H1 (cell line): Measurements from ENCODE around the gene PTPRCAP. TPM values are rescaled to one million over a fixed set of nuclear protein-coding genes. Genes with fewer than 3 reads are reported as not detected.

Source experiments
- CTCF ChIA-PET: fragments of 300-600 bp; sonication (Branson Sonifier 250); formaldehyde crosslinking; loops from one replicate; lab custom pipeline; 2021; ENCODE audit not compliant: partially characterized antibody; lab: Charles Lee
- POLR2A ChIA-PET: fragments of 300-600 bp; sonication (Branson Sonifier 250); formaldehyde crosslinking; loops from one replicate; lab custom pipeline; 2021; ENCODE audit warnings: inconsistent platforms; ENCODE audit not compliant: partially characterized antibody; lab: Charles Lee
- DNase-seq, 2 experiments: peaks; one replicate each; pipeline versions ENCODE4 v3.0.0 to v3.0.0-alpha.2; 2010 to 2022; ENCODE audit warnings: low spot score in 2 of 2, low read depth in 1 of 2, mixed read lengths in 1 of 2
- FAIRE-seq: peaks from 2 replicates; lab custom pipeline; 2011; peaks lifted over from hg19 to GRCh38; lab: Jason Lieb, UNC
- H2AFZ ChIP-seq: 2 replicates; pipeline ENCODE4 v1.8.1; 2012; ENCODE audit warnings: low read length, inconsistent platforms
- H2AK5ac ChIP-seq: 2 replicates; pipeline ENCODE4 v1.6.1; 2013; ENCODE audit warnings: low read depth, low read length
- H2BK120ac ChIP-seq: replicated peaks from 2 replicates; pipeline ENCODE3; 2013; ENCODE audit warnings: low read depth, low read length, inconsistent platforms
- H2BK12ac ChIP-seq: 2 replicates; pipeline ENCODE4 v1.6.1; 2013; ENCODE audit warnings: low read depth, low read length
- H2BK15ac ChIP-seq: 2 replicates; pipeline ENCODE4 v1.6.1; 2013; ENCODE audit warnings: low read length
- H2BK20ac ChIP-seq: 2 replicates; pipeline ENCODE4 v1.6.1; 2013; ENCODE audit warnings: low read length
- H2BK5ac ChIP-seq: 2 replicates; pipeline ENCODE4 v1.6.1; 2013; ENCODE audit warnings: low read depth, low read length
- H3K14ac ChIP-seq: 2 replicates; pipeline ENCODE4 v1.6.1; 2013; ENCODE audit warnings: inconsistent platforms; ENCODE audit not compliant: insufficient read length
- H3K18ac ChIP-seq: 2 replicates; pipeline ENCODE4 v1.6.1; 2013; ENCODE audit warnings: low read length; ENCODE audit errors: extremely low read depth
- H3K23ac ChIP-seq: 2 replicates; pipeline ENCODE4 v1.6.1; 2013; ENCODE audit warnings: inconsistent platforms; ENCODE audit not compliant: insufficient read length
- H3K23me2 ChIP-seq: 2 replicates; pipeline ENCODE4 v1.6.1; 2013; ENCODE audit warnings: low read depth, low read length
- H3K27ac ChIP-seq: 2 replicates; pipeline ENCODE4 v1.6.1; 2011; ENCODE audit warnings: low read depth, low read length, inconsistent platforms
- H3K27me3 ChIP-seq, 4 experiments: replicated peaks in 1 of 4; 1 replicate in 1 of 4; 2 replicates in 3 of 4; pipeline versions ENCODE4 v1.6.1 to v1.8.1; 2011 to 2013; ENCODE audit warnings: low read length in 3 of 4, mild to moderate bottlenecking in 3 of 4, inconsistent platforms in 2 of 4, mixed read lengths in 2 of 4, moderate library complexity in 1 of 4; ENCODE audit not compliant: control insufficient read depth in 3 of 4, insufficient read depth in 3 of 4; ENCODE audit errors: extremely low read depth in 1 of 4
- H3K36me3 ChIP-seq, 4 experiments: 2 replicates each; pipeline versions ENCODE4 v1.6.1 to v1.8.1; 2011 to 2013; ENCODE audit warnings: mild to moderate bottlenecking in 4 of 4, low read length in 3 of 4, moderate library complexity in 2 of 4, control low read depth in 1 of 4, inconsistent platforms in 1 of 4; ENCODE audit not compliant: insufficient read depth in 4 of 4, control insufficient read depth in 2 of 4
- H3K4ac ChIP-seq: replicated peaks from 2 replicates; pipeline ENCODE3; 2013; ENCODE audit warnings: low read length, low read depth, mixed read lengths, inconsistent platforms; ENCODE audit not compliant: insufficient read length
- H3K4me1 ChIP-seq, 4 experiments: replicated peaks in 1 of 4; 1 replicate in 1 of 4; 2 replicates in 3 of 4; pipeline versions ENCODE4 v1.6.1 to v1.8.1; 2011 to 2013; ENCODE audit warnings: low read length in 3 of 4, inconsistent platforms in 2 of 4, mixed read lengths in 1 of 4; ENCODE audit not compliant: insufficient read depth in 4 of 4, control insufficient read depth in 3 of 4
- H3K4me2 ChIP-seq, 2 experiments: 2 replicates each; pipeline versions ENCODE4 v1.6.1 to v1.8.1; 2011 to 2013; ENCODE audit warnings: low read depth in 2 of 2, low read length in 2 of 2, control low read depth in 1 of 2, inconsistent platforms in 1 of 2, mild to moderate bottlenecking in 1 of 2; ENCODE audit not compliant: insufficient read depth in 1 of 2
- H3K4me3 ChIP-seq, 4 experiments: fragments of 200-600, 300-600 bp in 1 of 4; sonication (generic), shearing (Covaris generic), sonication (Bioruptor Twin) in 1 of 4; 2 replicates each; pipeline versions ENCODE4 v1.5.1 to v1.8.1; 2011 to 2016; ENCODE audit warnings: low read length in 4 of 4, low read depth in 3 of 4, control low read depth in 2 of 4, inconsistent platforms in 2 of 4, mild to moderate bottlenecking in 2 of 4, mixed read lengths in 1 of 4, moderate library complexity in 1 of 4; ENCODE audit not compliant: insufficient read depth in 2 of 4; ENCODE audit errors: extremely low read depth in 1 of 4
- H3K56ac ChIP-seq: replicated peaks from 2 replicates; pipeline ENCODE3; 2013; ENCODE audit warnings: low read depth, mild to moderate bottlenecking, mixed read lengths, low read length, inconsistent platforms; ENCODE audit not compliant: insufficient read length
- H3K79me1 ChIP-seq: 2 replicates; pipeline ENCODE4 v1.6.1; 2013; ENCODE audit warnings: low read depth, low read length, control low read depth
- H3K79me2 ChIP-seq, 2 experiments: 2 replicates each; pipeline versions ENCODE4 v1.6.1 to v1.8.1; 2012 to 2013; ENCODE audit warnings: low read length in 2 of 2, mild to moderate bottlenecking in 2 of 2, inconsistent platforms in 1 of 2; ENCODE audit not compliant: insufficient read depth in 2 of 2, control insufficient read depth in 1 of 2
- H3K9ac ChIP-seq, 4 experiments: replicated peaks in 1 of 4; 1 replicate in 1 of 4; 2 replicates in 3 of 4; pipeline versions ENCODE4 v1.6.1 to v1.8.1; 2011 to 2013; ENCODE audit warnings: low read depth in 3 of 4, low read length in 3 of 4, control low read depth in 2 of 4, mild to moderate bottlenecking in 2 of 4, moderate library complexity in 2 of 4, inconsistent platforms in 1 of 4; ENCODE audit errors: extremely low read depth in 1 of 4
- H3K9me3 ChIP-seq, 2 experiments: 2 replicates each; pipeline versions ENCODE4 v1.6.1 to v1.8.1; 2012 to 2013; ENCODE audit warnings: mild to moderate bottlenecking in 2 of 2, moderate library complexity in 2 of 2, control low read depth in 1 of 2, inconsistent platforms in 1 of 2, low read depth in 1 of 2, low read length in 1 of 2, mixed read lengths in 1 of 2; ENCODE audit not compliant: insufficient read depth in 2 of 2
- H4K20me1 ChIP-seq, 2 experiments: replicated peaks in 1 of 2; 2 replicates each; pipeline versions ENCODE3 to v1.8.1; 2011 to 2013; ENCODE audit warnings: inconsistent platforms in 2 of 2, low read length in 2 of 2, mild to moderate bottlenecking in 1 of 2; ENCODE audit not compliant: insufficient read depth in 2 of 2, control insufficient read depth in 1 of 2
- H4K5ac ChIP-seq: 2 replicates; pipeline ENCODE4 v1.6.1; 2013; ENCODE audit warnings: low read length, low read depth, mixed read lengths, inconsistent platforms; ENCODE audit not compliant: insufficient read length
- H4K8ac ChIP-seq: 2 replicates; pipeline ENCODE4 v1.8.0; 2013; ENCODE audit warnings: mild to moderate bottlenecking, moderate library complexity, low read length, inconsistent platforms; ENCODE audit not compliant: insufficient read depth; ENCODE audit errors: extremely low read depth
- H4K91ac ChIP-seq: replicated peaks from 2 replicates; pipeline ENCODE3; 2013; ENCODE audit warnings: low read length, mixed read lengths, inconsistent platforms; ENCODE audit not compliant: insufficient read length
- ASH2L ChIP-seq: fragments of 200-600, 300-600 bp; sonication (generic); IDR thresholded peaks from one replicate; pipeline ENCODE4 v1.7.1; 2017; ENCODE audit warnings: low read length
- ATF3 ChIP-seq: IDR thresholded peaks from 2 replicates; pipeline ENCODE4 v1.6.1; 2011; ENCODE audit warnings: low read depth, mild to moderate bottlenecking, low read length; ENCODE audit not compliant: insufficient read depth
- CBX8 ChIP-seq: fragments of 300-800, 300-1000 bp; sonication (generic); IDR thresholded peaks from 2 replicates; pipeline ENCODE4 v1.7.1; 2016; ENCODE audit warnings: low read depth, low read length, borderline replicate concordance
- EZH2 ChIP-seq: fragments of 200-600 bp; sonication (generic); IDR thresholded peaks from 2 replicates; pipeline ENCODE4 v1.7.1; 2012; ENCODE audit warnings: low read depth, mild to moderate bottlenecking, moderate library complexity, low read length, inconsistent platforms; ENCODE audit not compliant: severe bottlenecking
- GABPA ChIP-seq: IDR thresholded peaks from 2 replicates; pipeline ENCODE4 v1.6.1; 2011; ENCODE audit warnings: mild to moderate bottlenecking, low read length, moderate library complexity, borderline replicate concordance; ENCODE audit not compliant: insufficient read depth
- GTF2F1 ChIP-seq: IDR thresholded peaks from 2 replicates; pipeline ENCODE4 v1.6.1; 2012; ENCODE audit warnings: low read depth, low read length, improper control_type of control experiment, borderline replicate concordance
- JUN ChIP-seq: IDR thresholded peaks from 2 replicates; pipeline ENCODE4 v1.6.1; 2011; ENCODE audit warnings: low read depth, mild to moderate bottlenecking, improper control_type of control experiment, low read length
- KDM5A ChIP-seq: fragments of 200-600 bp; IDR thresholded peaks from 2 replicates; pipeline ENCODE4 v1.7.1; 2012; ENCODE audit warnings: mild to moderate bottlenecking, low read length, inconsistent platforms, mixed read lengths
- RAD21 ChIP-seq, 2 experiments: IDR thresholded peaks in 1 of 2; conservative IDR thresholded peaks in 1 of 2; 2 replicates each; pipeline ENCODE4 v1.6.1; 2011; ENCODE audit warnings: low read depth in 2 of 2, low read length in 2 of 2, improper control_type of control experiment in 1 of 2, inconsistent platforms in 1 of 2, mild to moderate bottlenecking in 1 of 2, moderate library complexity in 1 of 2
- SP4 ChIP-seq: IDR thresholded peaks from 2 replicates; pipeline ENCODE4 v1.6.1; 2012; ENCODE audit warnings: low read length, inconsistent platforms
- TAF1 ChIP-seq: IDR thresholded peaks from 2 replicates; pipeline ENCODE4 v1.6.1; 2011; ENCODE audit warnings: mild to moderate bottlenecking, low read depth, low read length
- TEAD4 ChIP-seq: IDR thresholded peaks from 2 replicates; pipeline ENCODE4 v1.6.1; 2012; ENCODE audit warnings: low read depth, low read length, inconsistent platforms, mixed read lengths
- WGBS, 2 experiments: shearing (Covaris generic) in 1 of 2; methylation state at CpG; one replicate each; pipeline versions ENCODE4 v1.1.6 to v1.1.7; 2013 to 2015; ENCODE audit warnings: low lambda C conversion rate in 2 of 2, mixed read lengths in 2 of 2, inconsistent platforms in 1 of 2, low coverage in 1 of 2, missing lambda C conversion rate in 1 of 2; ENCODE audit not compliant: insufficient replicate concordance in 2 of 2, insufficient coverage in 1 of 2, insufficient read length in 1 of 2; ENCODE audit errors: extremely low coverage in 1 of 2, missing lambda C conversion rate in 1 of 2; 5-methylcytosine and 5-hydroxymethylcytosine counted together
- polyA plus RNA-seq, 7 experiments: library from polyadenylated mRNA; depleted of rRNA in 3 of 7; stranded (reverse) in 5 of 7; unstranded in 2 of 7; fragments of >200 nt in 5 of 7; fragments of 200-250 nt in 2 of 7; gene quantifications; 1 replicate in 5 of 7; 2 replicates in 1 of 7; 4 replicates in 1 of 7; pipeline versions ENCODE4 v1.2.1 to v1.2.3, GENCODE V29; 2011 to 2013; ENCODE audit warnings: missing spikeins in 2 of 7, mixed read lengths in 2 of 7
- total RNA-seq: library from RNA; stranded (reverse); fragmentation: NEBNext Ultra II Directional; extraction: Animal tissue kit (Norgen Biotek cat#: 25700); gene quantifications from 2 replicates; pipeline ENCODE4 v1.2.1, GENCODE V29; 2021

Gene PTPRCAP
- total and polyA plus RNA-seq, 2 of the 8 experiments (the other 6 are each of a cell fraction or from before 2014, with no cell fraction given), result 0.78 to 6.7 TPM

DNA sequence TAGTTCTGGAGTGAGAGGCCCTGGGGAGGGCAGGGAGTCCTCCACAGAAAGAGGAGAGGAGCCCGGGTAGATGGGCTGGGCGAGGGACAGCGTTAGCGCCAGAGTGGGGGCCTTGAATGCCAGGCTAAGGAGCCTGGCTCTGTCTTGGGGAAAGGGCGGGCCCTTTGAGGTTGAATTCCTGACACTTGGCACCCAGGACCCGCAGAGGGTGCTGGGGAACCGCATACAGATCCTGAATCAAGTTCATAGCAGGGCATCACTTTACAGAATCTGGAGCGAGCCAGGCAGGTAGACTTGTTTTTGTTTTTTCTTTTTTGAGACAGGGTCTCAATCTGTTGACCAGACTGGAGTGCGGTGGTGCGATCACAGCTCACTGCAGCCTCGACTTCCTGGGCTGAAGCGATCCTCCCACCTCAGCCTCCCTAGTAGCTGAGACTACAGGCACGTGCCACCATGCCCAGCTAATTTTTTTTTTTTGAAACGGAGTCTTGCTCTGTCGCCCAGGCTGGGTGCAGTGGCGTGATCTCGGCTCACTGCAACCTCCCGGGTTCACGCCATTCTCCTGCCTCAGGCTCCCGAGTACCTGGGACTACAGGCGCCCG, 16.0 kb downstream of the PTPRCAP start:
- no peak overlapping the region for H2AK5ac ChIP-seq
- H4K20me1 ChIP-seq, result peaks cover 0 to 3% of the 10 kb centered on the region in 2 experiments
- no peak overlapping the region for H3K27ac ChIP-seq
- no peaks in the 10 kb centered on the region for H3K79me1 ChIP-seq
- 0 out of 2 replicates have a peak overlapping the region, but pooled peaks have one; percentile 16 for H2AFZ ChIP-seq
- no peak overlapping the region for H3K18ac ChIP-seq
- ChIA-PET CTCF (interaction anchor here (0.6 to 0.7 kb wide), 3 partner anchors 21 to 40 kb away, joined by 3 to 5 read pairs (median 3); no protein-coding TSS in a partner anchor), POLR2A (interaction anchor here (0.8 to 10.2 kb wide), 8 partner anchors 9 to 68 kb away, joined by 3 to 104 read pairs (median 4); partner anchors contain the start of genes PPP1CA, PTPRCAP and RAD9A)
- no peak overlapping the region for H3K14ac ChIP-seq
- H3K79me2 ChIP-seq, result no peaks in the 10 kb centered on the region
- no peak overlapping the region for H2BK20ac ChIP-seq
- H2BK15ac ChIP-seq, result 0 out of 2 replicates have a peak overlapping the region, but pooled peaks have one; percentile 29
- no peak for TF ChIP-seq TEAD4
- no peak for TF ChIP-seq ASH2L
- TF ChIP-seq ATF3, result no peak
- TF ChIP-seq KDM5A, result no peak
- TF ChIP-seq SP4, result no peak
- TF ChIP-seq RAD21 (IDR thresholded peaks at IDR 0.05 in 1 of 2, conservative IDR thresholded peaks at IDR 0.05 in 1 of 2; ENCODE audit: low read depth in 2 of 2, low read length in 2 of 2), result no peak
- TF ChIP-seq GABPA, result no peak
- TF ChIP-seq GTF2F1, result no peak
- TF ChIP-seq EZH2, result no peak
- TF ChIP-seq CBX8, result no peak
- TF ChIP-seq TAF1, result no peak
- no peak for TF ChIP-seq JUN
- H3K9me3 ChIP-seq, result no peaks in the 10 kb centered on the region
- no peak overlapping the region for H4K5ac ChIP-seq
- no peak overlapping the region for H3K56ac ChIP-seq
- H3K4ac ChIP-seq, result no peak overlapping the region
- peak overlapping the region in 2 of 4 experiments; percentile 7 to 64; a peak in 3 of 8 replicates for H3K4me3 ChIP-seq
- FAIRE-seq, result no peak
- H2BK120ac ChIP-seq, result no peak overlapping the region
- 71% methylated on average over 22 of the region's 22 CpGs; no CpG with 5 or more reads in 1 of the 2 experiments for WGBS, 2 experiments
- no peak overlapping the region; the same call in 1 of the 2 replicates for H4K8ac ChIP-seq
- no peak overlapping the region for H3K23ac ChIP-seq
- H3K4me2 ChIP-seq, result peak overlapping the region in 1 of 2 experiments; percentile 59; a peak in 3 of 4 replicates
- no peak for DNase-seq
- H3K36me3 ChIP-seq, result no peaks in the 10 kb centered on the region
- H3K9ac ChIP-seq, result no peak overlapping the region
- no peak overlapping the region for H2BK5ac ChIP-seq
- H3K23me2 ChIP-seq, result peaks cover 10% of the 10 kb centered on the region; the same call in 1 of the 2 replicates
- no peak overlapping the region for H4K91ac ChIP-seq
- peaks cover 0 to 8% (median 4%) of the 10 kb centered on the region in 4 experiments; a peak in 4 of 7 replicates for H3K4me1 ChIP-seq
- H2BK12ac ChIP-seq, result no peak overlapping the region
- peaks cover 0 to 8% (median 5%) of the 10 kb centered on the region in 4 experiments; a peak in 4 of 7 replicates for H3K27me3 ChIP-seq
